GM19035 (cell line): ENCODE measurements around the gene IER2.
"Not testable (repeated sequence)": the region's sequence is repeated elsewhere in the genome, so short reads cannot be mapped to it uniquely, and the experiment has no call there.

Source experiments
- ATAC-seq: cut with Tn5 transposase; IDR thresholded peaks from one replicate; pipeline ENCODE4 v1.9.1; 2021; ENCODE audit not compliant: unreplicated experiment

IER2 gene

GRCh38 chr19:13138171-13138915 lies 11.9 kb upstream of the IER2 start:
- no peak for ATAC-seq

GRCh38 chr19:13138916-13139198 lies 11.4 kb upstream of the IER2 start:
- ATAC-seq: no peak

GRCh38 chr19:13139633-13140311 lies 10.4 kb upstream of the IER2 start:
- no peak for ATAC-seq

- ATAC-seq: no peak
Measured at GRCh38 chr19:13146763-13147563, 3.2 kb upstream of the IER2 start.

GRCh38 chr19:13149173-13149627 lies 1.0 kb upstream of the IER2 start:
- ATAC-seq: not testable (repeated sequence)

- ATAC-seq: peak; percentile 1
Measured at GRCh38 chr19:13149628-13150186, 504 bp upstream of the IER2 start.

- ATAC-seq: peak; percentile 1
Measured at GRCh38 chr19:13150931-13151604, 857 bp downstream of the IER2 start.

GRCh38 chr19:13151605-13152355 lies 1.6 kb downstream of the IER2 start:
- ATAC-seq: peak; percentile 43

GRCh38 chr19:13152356-13152973 lies 2.3 kb downstream of the IER2 start:
- peak; percentile 2 for ATAC-seq

- peak; percentile 30 for ATAC-seq
Measured at GRCh38 chr19:13152974-13153568, 2.9 kb downstream of the IER2 start.

- no peak for ATAC-seq
Measured at GRCh38 chr19:13153569-13154240, 3.5 kb downstream of the IER2 start.

GRCh38 chr19:13154241-13154778 lies 4.1 kb downstream of the IER2 start:
- ATAC-seq: no peak

GRCh38 chr19:13154911-13155471 lies 4.8 kb downstream of the IER2 start:
- no peak for ATAC-seq

- ATAC-seq: no peak
Measured at GRCh38 chr19:13155472-13156359, 5.5 kb downstream of the IER2 start.

- no peak for ATAC-seq
Measured at GRCh38 chr19:13159713-13160112, 9.5 kb downstream of the IER2 start.

- no peak for ATAC-seq
Measured at GRCh38 chr19:13160557-13160956, 10.3 kb downstream of the IER2 start.
